H9 (cell line): ENCODE data around the gene ASF1B. TPM values are rescaled to one million over a fixed set of nuclear protein-coding genes. Genes with fewer than 3 reads are reported as not detected.
A peak's percentile ranks its signal among the peaks of the same experiment; 100 is the strongest.

Source experiments
- DNase-seq: peaks from one replicate; pipeline ENCODE4 v3.0.0-alpha.2; 2017
- H2AFZ ChIP-seq: one replicate; pipeline ENCODE4 v1.6.1; 2013; ENCODE audit warnings: mild to moderate bottlenecking, low read length, control low read depth, moderate library complexity
- H2AK5ac ChIP-seq: 2 replicates; pipeline ENCODE4 v1.6.1; 2013; ENCODE audit warnings: low read length, control low read depth, mixed read lengths; ENCODE audit not compliant: insufficient read length
- H2BK120ac ChIP-seq: one replicate; pipeline ENCODE4 v1.6.1; 2013; ENCODE audit warnings: low read depth, mild to moderate bottlenecking, low read length, control low read depth, inconsistent platforms; ENCODE audit not compliant: poor library complexity, severe bottlenecking
- H2BK12ac ChIP-seq: 2 replicates; pipeline ENCODE4 v1.6.1; 2013; ENCODE audit warnings: low read length, control low read depth, mixed read lengths, low read depth; ENCODE audit not compliant: insufficient read length
- H2BK15ac ChIP-seq: 2 replicates; pipeline ENCODE4 v1.6.1; 2013; ENCODE audit warnings: low read depth, low read length, control low read depth
- H2BK20ac ChIP-seq: one replicate; pipeline ENCODE4 v1.6.1; 2013; ENCODE audit warnings: low read depth, mild to moderate bottlenecking, low read length, control low read depth, inconsistent platforms; ENCODE audit not compliant: poor library complexity, severe bottlenecking
- H2BK5ac ChIP-seq: 2 replicates; pipeline ENCODE4 v1.6.1; 2013; ENCODE audit warnings: low read length, control low read depth, mixed read lengths; ENCODE audit not compliant: insufficient read length
- H3K14ac ChIP-seq: 2 replicates; pipeline ENCODE4 v1.6.1; 2013; ENCODE audit warnings: low read length, control low read depth; ENCODE audit not compliant: insufficient read depth
- H3K18ac ChIP-seq: 2 replicates; pipeline ENCODE4 v1.6.1; 2013; ENCODE audit warnings: low read depth, mild to moderate bottlenecking, mixed read lengths, low read length, control low read depth; ENCODE audit not compliant: insufficient read length
- H3K23ac ChIP-seq: 2 replicates; pipeline ENCODE4 v1.6.1; 2013; ENCODE audit warnings: low read length, control low read depth, mixed read lengths, low read depth; ENCODE audit not compliant: insufficient read length
- H3K23me2 ChIP-seq: 2 replicates; pipeline ENCODE4 v1.6.1; 2013; ENCODE audit warnings: low read depth, mild to moderate bottlenecking, mixed read lengths, low read length, control low read depth; ENCODE audit not compliant: insufficient read length, poor library complexity, severe bottlenecking
- H3K27ac ChIP-seq: 2 replicates; pipeline ENCODE4 v1.5.1; 2013; ENCODE audit warnings: low read length, control low read depth, mixed read lengths, low read depth; ENCODE audit not compliant: insufficient read length
- H3K27me3 ChIP-seq: 2 replicates; pipeline ENCODE4 v1.6.1; 2013; ENCODE audit warnings: low read length, control low read depth, inconsistent platforms; ENCODE audit not compliant: insufficient read depth
- H3K4ac ChIP-seq: 2 replicates; pipeline ENCODE4 v1.6.1; 2013; ENCODE audit warnings: low read depth, mild to moderate bottlenecking, control low read depth, inconsistent platforms, low read length, moderate library complexity
- H3K4me1 ChIP-seq: 2 replicates; pipeline ENCODE4 v1.6.1; 2013; ENCODE audit warnings: low read length, control low read depth, inconsistent platforms; ENCODE audit not compliant: insufficient read depth
- H3K4me2 ChIP-seq: 2 replicates; pipeline ENCODE4 v1.6.1; 2013; ENCODE audit warnings: low read length, control low read depth, mixed read lengths; ENCODE audit not compliant: insufficient read length, insufficient read depth
- H3K56ac ChIP-seq: 2 replicates; pipeline ENCODE4 v1.6.1; 2013; ENCODE audit warnings: low read depth, mild to moderate bottlenecking, mixed read lengths, low read length, control low read depth; ENCODE audit not compliant: insufficient read length
- H3K79me1 ChIP-seq: 2 replicates; pipeline ENCODE4 v1.6.1; 2013; ENCODE audit warnings: low read depth, mild to moderate bottlenecking, moderate library complexity, low read length, control low read depth, inconsistent platforms; ENCODE audit not compliant: insufficient read depth, poor library complexity, severe bottlenecking
- H3K79me2 ChIP-seq: 2 replicates; pipeline ENCODE4 v1.6.1; 2013; ENCODE audit warnings: low read length, control low read depth, inconsistent platforms; ENCODE audit not compliant: insufficient read depth
- H3K9ac ChIP-seq: 2 replicates; pipeline ENCODE4 v1.6.1; 2013; ENCODE audit warnings: low read length, control low read depth, mixed read lengths; ENCODE audit not compliant: insufficient read length; ENCODE audit errors: extremely low read depth
- H3K9me3 ChIP-seq: one replicate; pipeline ENCODE4 v1.6.1; 2013; ENCODE audit warnings: low read depth, low read length, inconsistent platforms; ENCODE audit not compliant: control insufficient read depth
- H3T11ph ChIP-seq: one replicate; pipeline ENCODE4 v1.6.1; 2013; ENCODE audit warnings: mild to moderate bottlenecking, low read length, control low read depth, inconsistent platforms
- H4K20me1 ChIP-seq: one replicate; pipeline ENCODE4 v1.6.1; 2013; ENCODE audit not compliant: control insufficient read depth, insufficient read length, insufficient read depth
- H4K5ac ChIP-seq: 2 replicates; pipeline ENCODE4 v1.6.1; 2013; ENCODE audit warnings: low read depth, mild to moderate bottlenecking, mixed read lengths, low read length, control low read depth; ENCODE audit not compliant: insufficient read length
- H4K8ac ChIP-seq: replicated peaks from 2 replicates; pipeline ENCODE4 v1.6.1; 2013; ENCODE audit warnings: low read length, control low read depth, mixed read lengths, low read depth; ENCODE audit not compliant: insufficient read length
- H4K91ac ChIP-seq: 2 replicates; pipeline ENCODE4 v1.6.1; 2013; ENCODE audit warnings: low read depth, mild to moderate bottlenecking, moderate library complexity, mixed read lengths, low read length, control low read depth; ENCODE audit not compliant: insufficient read length
- H3K27ac Mint-ChIP-seq, 3 experiments: 2 replicates in 2 of 3; 3 replicates in 1 of 3; pipeline ENCODE4 v1.8.0; 2020 to 2021; ENCODE audit warnings: mixed read lengths in 3 of 3, mild to moderate bottlenecking in 1 of 3, moderate library complexity in 1 of 3
- H3K27me3 Mint-ChIP-seq: 2 replicates; pipeline ENCODE4 v1.8.0; 2021; ENCODE audit warnings: low read depth, mild to moderate bottlenecking, moderate library complexity, mixed read lengths
- H3K36me3 Mint-ChIP-seq, 3 experiments: 2 replicates in 2 of 3; 3 replicates in 1 of 3; pipeline ENCODE4 v1.8.0; 2020 to 2021; ENCODE audit warnings: low read depth in 3 of 3, mixed read lengths in 3 of 3; ENCODE audit not compliant: insufficient read depth in 1 of 3
- H3K4me1 Mint-ChIP-seq, 2 experiments: 2 replicates each; pipeline ENCODE4 v1.8.0; 2020; ENCODE audit warnings: mixed read lengths in 2 of 2
- H3K4me3 Mint-ChIP-seq, 2 experiments: 2 replicates in 1 of 2; 3 replicates in 1 of 2; pipeline ENCODE4 v1.8.0; 2020 to 2021; ENCODE audit warnings: mild to moderate bottlenecking in 2 of 2, mixed read lengths in 2 of 2, moderate library complexity in 1 of 2
- H3K9me3 Mint-ChIP-seq, 2 experiments: 2 replicates in 1 of 2; 3 replicates in 1 of 2; pipeline ENCODE4 v1.8.0; 2020; ENCODE audit warnings: mild to moderate bottlenecking in 2 of 2, mixed read lengths in 2 of 2, moderate library complexity in 1 of 2
- WGBS: extraction: QIAGEN DNeasy Blood & Tissue Kit; methylation state at CpG from one replicate; pipeline ENCODE4 v1.1.7; 2013; ENCODE audit warnings: missing lambda C conversion rate, low lambda C conversion rate, mixed read lengths; ENCODE audit not compliant: insufficient read length; ENCODE audit errors: extremely low coverage; 5-methylcytosine and 5-hydroxymethylcytosine counted together
- total RNA-seq: library from RNA; stranded (reverse); gene quantifications from 2 replicates; pipeline ENCODE4 v1.2.1, GENCODE V29; 2021
- TF ChIP-seq, protein P1 (sequence below): fragments of 200-600 bp; sonication (generic); conservative IDR thresholded peaks from 3 replicates; pipeline ENCODE4 v1.8.0; 2021; ENCODE audit warnings: antibody characterized with exemption, mild to moderate bottlenecking

ASF1B gene
- total RNA-seq, 1 experiment from 2014 or later: 46.6 TPM

GRCh38 chr19:14135985-14136508 lies 342 bp downstream of the ASF1B start:
- H3K56ac ChIP-seq: no peak overlapping the region
- H3K27ac Mint-ChIP-seq: peak overlapping the region in 2 of 3 experiments; percentile 21 to 64; a peak in 2 of 7 replicates

More at GRCh38 chr19:14135985-14136508, 342 bp downstream of the ASF1B start:
- H2BK5ac ChIP-seq: no peak overlapping the region
- Mint-ChIP-seq H3K36me3 (peaks cover 14 to 23% (median 21%) of the 10 kb centered on the region in 3 experiments; a peak in 6 of 7 replicates), H3K4me3 (peak overlapping the region; percentile 84 to 94), H3K4me1 (peaks cover 16 to 22% of the 10 kb centered on the region in 2 experiments), H3K9me3 (no peaks in the 10 kb centered on the region), H3K27me3 (no peaks in the 10 kb centered on the region)
- H3K23ac ChIP-seq: no peak overlapping the region
- peak overlapping the region; percentile 80 for H3K18ac ChIP-seq
- no peak overlapping the region for H2AFZ ChIP-seq
- H2BK20ac ChIP-seq: no peak overlapping the region
- no peaks in the 10 kb centered on the region for H4K20me1 ChIP-seq
- H3K9ac ChIP-seq: peak overlapping the region; percentile 75
- H3K9me3 ChIP-seq: no peaks in the 10 kb centered on the region
- TF ChIP-seq, protein P1, sequence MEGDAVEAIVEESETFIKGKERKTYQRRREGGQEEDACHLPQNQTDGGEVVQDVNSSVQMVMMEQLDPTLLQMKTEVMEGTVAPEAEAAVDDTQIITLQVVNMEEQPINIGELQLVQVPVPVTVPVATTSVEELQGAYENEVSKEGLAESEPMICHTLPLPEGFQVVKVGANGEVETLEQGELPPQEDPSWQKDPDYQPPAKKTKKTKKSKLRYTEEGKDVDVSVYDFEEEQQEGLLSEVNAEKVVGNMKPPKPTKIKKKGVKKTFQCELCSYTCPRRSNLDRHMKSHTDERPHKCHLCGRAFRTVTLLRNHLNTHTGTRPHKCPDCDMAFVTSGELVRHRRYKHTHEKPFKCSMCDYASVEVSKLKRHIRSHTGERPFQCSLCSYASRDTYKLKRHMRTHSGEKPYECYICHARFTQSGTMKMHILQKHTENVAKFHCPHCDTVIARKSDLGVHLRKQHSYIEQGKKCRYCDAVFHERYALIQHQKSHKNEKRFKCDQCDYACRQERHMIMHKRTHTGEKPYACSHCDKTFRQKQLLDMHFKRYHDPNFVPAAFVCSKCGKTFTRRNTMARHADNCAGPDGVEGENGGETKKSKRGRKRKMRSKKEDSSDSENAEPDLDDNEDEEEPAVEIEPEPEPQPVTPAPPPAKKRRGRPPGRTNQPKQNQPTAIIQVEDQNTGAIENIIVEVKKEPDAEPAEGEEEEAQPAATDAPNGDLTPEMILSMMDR: no peak
- peaks cover 4% of the 10 kb centered on the region; the same call in 1 of the 2 replicates for H3K4me1 ChIP-seq
- no peak overlapping the region for H3T11ph ChIP-seq
- no peak overlapping the region for H2BK12ac ChIP-seq
- peak overlapping the region; percentile 77 for H3K4me2 ChIP-seq
- peak overlapping the region; percentile 89 for H3K14ac ChIP-seq
- H3K4ac ChIP-seq: no peak overlapping the region
- H4K8ac ChIP-seq: no peak overlapping the region
- no peaks in the 10 kb centered on the region for H3K27me3 ChIP-seq
- peaks cover 9% of the 10 kb centered on the region for H3K23me2 ChIP-seq
- WGBS: no CpG with 5 or more reads among the region's 38 CpGs
- no peak overlapping the region for H3K27ac ChIP-seq
- no peak overlapping the region for H2AK5ac ChIP-seq
- H3K79me1 ChIP-seq: peaks cover 6% of the 10 kb centered on the region
- peaks cover 3% of the 10 kb centered on the region; the same call in 1 of the 2 replicates for H3K79me2 ChIP-seq
- no peak overlapping the region for H2BK15ac ChIP-seq
- no peak overlapping the region for H4K5ac ChIP-seq
- no peak for DNase-seq
- H4K91ac ChIP-seq: no peak overlapping the region
- H2BK120ac ChIP-seq: no peak overlapping the region
